Body of pancreas (tissue), 4 donors: Measurements from ENCODE around the gene IFIT1B.

Source experiments
- CTCF ChIP-seq, 7 experiments: fragments of 450-650 bp in 4 of 7; fragments of 200-600 bp in 3 of 7; sonication (generic) in 3 of 7; IDR thresholded peaks; one replicate each; pipeline ENCODE4 v1.5.1; 2016 to 2019; ENCODE audit warnings: antibody characterized with exemption in 7 of 7
- POLR2A ChIP-seq, 3 donors: fragments of 450-650 bp; IDR thresholded peaks; one replicate each; pipeline ENCODE4 v1.6.1; 2016; ENCODE audit warnings: antibody characterized with exemption in 3 of 3, mild to moderate bottlenecking in 2 of 3

- TF ChIP-seq CTCF (IDR thresholded peaks at IDR 0.05) (no peak), POLR2A (IDR thresholded peaks at IDR 0.05) (no peak)
Measured at GRCh38 chr10:89374713-89375141, 3.1 kb upstream of the IFIT1B start.
